T-helper 2 cell treated with Interferon-gamma antibody and Interleukin-4, amounts not matched to agents 5 μg/mL and 100 μg/mL, for 36 hours (primary cell): Measurements from ENCODE around the gene RNF113B.

ENCODE experiments used
- DNase-seq: peaks from one replicate; pipeline ENCODE4 v3.0.0; 2021; ENCODE audit warnings: low spot score
- H3K27ac Mint-ChIP-seq: one replicate; pipeline ENCODE4 v1.8.0; 2021; ENCODE audit warnings: mild to moderate bottlenecking, mixed read lengths
- H3K27me3 Mint-ChIP-seq: one replicate; pipeline ENCODE4 v1.8.0; 2021; ENCODE audit warnings: low read depth, mixed read lengths
- H3K36me3 Mint-ChIP-seq: one replicate; pipeline ENCODE4 v1.8.0; 2021; ENCODE audit warnings: low read depth, mixed read lengths
- H3K4me1 Mint-ChIP-seq: one replicate; pipeline ENCODE4 v1.8.0; 2021; ENCODE audit warnings: low read depth, mixed read lengths
- H3K4me3 Mint-ChIP-seq: one replicate; pipeline ENCODE4 v1.8.0; 2022; ENCODE audit warnings: mild to moderate bottlenecking, moderate library complexity, mixed read lengths
- H3K9me3 Mint-ChIP-seq: one replicate; pipeline ENCODE4 v1.8.0; 2021; ENCODE audit warnings: mixed read lengths

Gene RNF113B

GRCh38 chr13:98176777-98177608, at the start of gene RNF113B:
RNF113B (minus strand) TSS chr13:98177269; CDS start chr13:98177236, 33 bp downstream.
- DNase-seq, result no peak
- H3K36me3 Mint-ChIP-seq, result no peaks in the 10 kb centered on the region
- H3K4me1 Mint-ChIP-seq, result peaks cover 4% of the 10 kb centered on the region
- no peak within 1 kb of the TSS for H3K27ac Mint-ChIP-seq
- H3K4me3 Mint-ChIP-seq, result no peak within 1 kb of the TSS
- H3K27me3 Mint-ChIP-seq, result no peaks in the 10 kb centered on the region
- no peaks in the 10 kb centered on the region for H3K9me3 Mint-ChIP-seq

- no peak for DNase-seq
- no peak overlapping the region for H3K4me3 Mint-ChIP-seq
- no peaks in the 10 kb centered on the region for H3K9me3 Mint-ChIP-seq
- H3K4me1 Mint-ChIP-seq, result no peaks in the 10 kb centered on the region
- no peak overlapping the region for H3K27ac Mint-ChIP-seq
- H3K27me3 Mint-ChIP-seq, result no peaks in the 10 kb centered on the region
- no peaks in the 10 kb centered on the region for H3K36me3 Mint-ChIP-seq
Measured at GRCh38 chr13:98226496-98226895, 49.4 kb upstream of the RNF113B start.

GRCh38 chr13:98225036-98225940, 48.2 kb upstream of the RNF113B start:
- Mint-ChIP-seq H3K27me3 (no peaks in the 10 kb centered on the region), H3K27ac (no peak overlapping the region)

GRCh38 chr13:98224557-98224956, 47.5 kb upstream of the RNF113B start:
- no peak overlapping the region for H3K4me3 Mint-ChIP-seq
- H3K36me3 Mint-ChIP-seq, result no peaks in the 10 kb centered on the region
- DNase-seq, result no peak
- H3K9me3 Mint-ChIP-seq, result no peaks in the 10 kb centered on the region
- no peaks in the 10 kb centered on the region for H3K27me3 Mint-ChIP-seq
- H3K4me1 Mint-ChIP-seq, result no peaks in the 10 kb centered on the region
- no peak overlapping the region for H3K27ac Mint-ChIP-seq

More at GRCh38 chr13:98225036-98225940, 48.2 kb upstream of the RNF113B start:
- H3K36me3 Mint-ChIP-seq, result no peaks in the 10 kb centered on the region
- no peaks in the 10 kb centered on the region for H3K4me1 Mint-ChIP-seq
- no peak for DNase-seq
- no peak overlapping the region for H3K4me3 Mint-ChIP-seq
- H3K9me3 Mint-ChIP-seq, result no peaks in the 10 kb centered on the region

GRCh38 chr13:98223741-98224140, 46.7 kb upstream of the RNF113B start:
- Mint-ChIP-seq H3K36me3 (no peaks in the 10 kb centered on the region), H3K27me3 (no peaks in the 10 kb centered on the region), H3K9me3 (no peaks in the 10 kb centered on the region), H3K4me1 (no peaks in the 10 kb centered on the region), H3K27ac (no peak overlapping the region), H3K4me3 (no peak overlapping the region)
- no peak for DNase-seq

- H3K36me3 Mint-ChIP-seq, result no peaks in the 10 kb centered on the region
- DNase-seq, result no peak
- no peaks in the 10 kb centered on the region for H3K9me3 Mint-ChIP-seq
- H3K27me3 Mint-ChIP-seq, result no peaks in the 10 kb centered on the region
- H3K4me1 Mint-ChIP-seq, result no peaks in the 10 kb centered on the region
- H3K4me3 Mint-ChIP-seq, result no peak overlapping the region
- H3K27ac Mint-ChIP-seq, result no peak overlapping the region
Measured at GRCh38 chr13:98222816-98223215, 45.7 kb upstream of the RNF113B start.

GRCh38 chr13:98222081-98222554, 45.0 kb upstream of the RNF113B start:
- no peaks in the 10 kb centered on the region for H3K9me3 Mint-ChIP-seq
- no peaks in the 10 kb centered on the region for H3K4me1 Mint-ChIP-seq
- H3K4me3 Mint-ChIP-seq, result no peak overlapping the region
- no peaks in the 10 kb centered on the region for H3K36me3 Mint-ChIP-seq
- no peak for DNase-seq
- H3K27me3 Mint-ChIP-seq, result no peaks in the 10 kb centered on the region
- no peak overlapping the region for H3K27ac Mint-ChIP-seq

GRCh38 chr13:98221234-98221633, 44.2 kb upstream of the RNF113B start:
- no peaks in the 10 kb centered on the region for H3K27me3 Mint-ChIP-seq
- no peaks in the 10 kb centered on the region for H3K9me3 Mint-ChIP-seq
- no peak overlapping the region for H3K4me3 Mint-ChIP-seq
- no peak overlapping the region for H3K27ac Mint-ChIP-seq
- no peaks in the 10 kb centered on the region for H3K4me1 Mint-ChIP-seq
- no peaks in the 10 kb centered on the region for H3K36me3 Mint-ChIP-seq
- no peak for DNase-seq

GRCh38 chr13:98220271-98220791, 43.3 kb upstream of the RNF113B start:
- no peak for DNase-seq
- no peak overlapping the region for H3K27ac Mint-ChIP-seq
- no peaks in the 10 kb centered on the region for H3K9me3 Mint-ChIP-seq
- no peaks in the 10 kb centered on the region for H3K27me3 Mint-ChIP-seq
- H3K36me3 Mint-ChIP-seq, result no peaks in the 10 kb centered on the region
- H3K4me3 Mint-ChIP-seq, result no peak overlapping the region
- H3K4me1 Mint-ChIP-seq, result no peaks in the 10 kb centered on the region

GRCh38 chr13:98219685-98220084, 42.6 kb upstream of the RNF113B start:
- Mint-ChIP-seq H3K27me3 (no peaks in the 10 kb centered on the region), H3K36me3 (no peaks in the 10 kb centered on the region), H3K4me1 (no peaks in the 10 kb centered on the region), H3K4me3 (no peak overlapping the region), H3K27ac (no peak overlapping the region), H3K9me3 (no peaks in the 10 kb centered on the region)
- DNase-seq, result no peak

- DNase-seq, result no peak
Measured at GRCh38 chr13:98217597-98217996, 40.5 kb upstream of the RNF113B start.

GRCh38 chr13:98216711-98217285, 39.7 kb upstream of the RNF113B start:
- no peak overlapping the region for H3K4me3 Mint-ChIP-seq
- H3K4me1 Mint-ChIP-seq, result no peaks in the 10 kb centered on the region
- no peak for DNase-seq
- no peak overlapping the region for H3K27ac Mint-ChIP-seq
- no peaks in the 10 kb centered on the region for H3K36me3 Mint-ChIP-seq
- H3K27me3 Mint-ChIP-seq, result no peaks in the 10 kb centered on the region
- H3K9me3 Mint-ChIP-seq, result no peaks in the 10 kb centered on the region

More at GRCh38 chr13:98217597-98217996, 40.5 kb upstream of the RNF113B start:
- no peak overlapping the region for H3K4me3 Mint-ChIP-seq
- no peak overlapping the region for H3K27ac Mint-ChIP-seq
- H3K4me1 Mint-ChIP-seq, result no peaks in the 10 kb centered on the region
- H3K9me3 Mint-ChIP-seq, result no peaks in the 10 kb centered on the region
- H3K27me3 Mint-ChIP-seq, result no peaks in the 10 kb centered on the region
- H3K36me3 Mint-ChIP-seq, result no peaks in the 10 kb centered on the region

- Mint-ChIP-seq H3K4me3 (no peak overlapping the region), H3K36me3 (no peaks in the 10 kb centered on the region), H3K27me3 (no peaks in the 10 kb centered on the region), H3K4me1 (no peaks in the 10 kb centered on the region), H3K9me3 (no peaks in the 10 kb centered on the region), H3K27ac (no peak overlapping the region)
- DNase-seq, result no peak
Measured at GRCh38 chr13:98216135-98216565, 39.1 kb upstream of the RNF113B start.
